HL-60/S4 (cell line): Measurements from ENCODE around the gene NOTUM.
"Not testable (repeated sequence)": the region's sequence is repeated elsewhere in the genome, so short reads cannot be mapped to it uniquely, and the experiment has no call there.

Experiments
- in situ Hi-C: fragments of 300-500 bp; cut with MboI; formaldehyde crosslinking; loops from 2 replicates; pipeline ENCODE4 v1.14.3; 2022; ENCODE audit warnings: low sequenced_read_pairs

The NOTUM gene

GRCh38 chr17:81926451-81927151 is 34.4 kb downstream of the NOTUM start:
- in situ Hi-C loops, result no loop called here

GRCh38 chr17:81925860-81926450 is 35.0 kb downstream of the NOTUM start:
- in situ Hi-C loops, result no loop called here

- in situ Hi-C loops, result no loop called here
These were observed 36.1 kb downstream of the NOTUM start for GRCh38 chr17:81924557-81925532.

- in situ Hi-C loops, result no loop called here
These were observed 37.4 kb downstream of the NOTUM start for GRCh38 chr17:81923302-81924260.

GRCh38 chr17:81922566-81923301 is 38.3 kb downstream of the NOTUM start:
- in situ Hi-C loops, result no loop called here

GRCh38 chr17:81921996-81922565 is 38.9 kb downstream of the NOTUM start:
- in situ Hi-C loops, result no loop called here

- in situ Hi-C loops, result no loop called here
These were observed 39.5 kb downstream of the NOTUM start for GRCh38 chr17:81921537-81921862.

GRCh38 chr17:81920612-81921536 is 40.1 kb downstream of the NOTUM start:
- in situ Hi-C loops, result no loop called here

- in situ Hi-C loops, result no loop called here
These were observed 42.0 kb downstream of the NOTUM start for GRCh38 chr17:81918832-81919545.

GRCh38 chr17:81918333-81918669 is 42.7 kb downstream of the NOTUM start:
- in situ Hi-C loops, result not testable (repeated sequence)

GRCh38 chr17:81917565-81918332 is 43.2 kb downstream of the NOTUM start, which contains the start of gene SIRT7:
SIRT7 (minus strand) TSS chr17:81918176; CDS start chr17:81918131, 45 bp downstream.
- in situ Hi-C loops, result no loop called here

- in situ Hi-C loops, result no loop called here
These were observed 44.6 kb downstream of the NOTUM start for GRCh38 chr17:81916234-81917001.

- in situ Hi-C loops, result no loop called here
These were observed 45.7 kb downstream of the NOTUM start for GRCh38 chr17:81915331-81915730.

- in situ Hi-C loops, result no loop called here
These were observed 46.7 kb downstream of the NOTUM start for GRCh38 chr17:81914103-81914850.

GRCh38 chr17:81913394-81914102 is 47.4 kb downstream of the NOTUM start:
- in situ Hi-C loops, result no loop called here
